IPS-NIHi7 (cell line): ENCODE measurements around the gene ST3GAL4.
"Not testable (repeated sequence)": the region's sequence is repeated elsewhere in the genome, so short reads cannot be mapped to it uniquely, and the experiment has no call there.

Experiments
- DNase-seq: peaks from one replicate; pipeline ENCODE4 v3.0.0; 2012; ENCODE audit warnings: mixed read lengths; ENCODE audit errors: extremely low spot score

The ST3GAL4 gene

GRCh38 chr11:126362879-126363655, 7.6 kb downstream of the ST3GAL4 start:
- no peak for DNase-seq

GRCh38 chr11:126363706-126364248, 8.3 kb downstream of the ST3GAL4 start:
- DNase-seq: no peak

- DNase-seq: not testable (repeated sequence)
These were observed 9.2 kb downstream of the ST3GAL4 start for GRCh38 chr11:126364735-126365134.

- not testable (repeated sequence) for DNase-seq
These were observed 10.0 kb downstream of the ST3GAL4 start for GRCh38 chr11:126365508-126365907.

- no peak for DNase-seq
These were observed 10.8 kb downstream of the ST3GAL4 start for GRCh38 chr11:126366064-126366822.

- not testable (repeated sequence) for DNase-seq
These were observed 11.6 kb downstream of the ST3GAL4 start for GRCh38 chr11:126366823-126367654.

GRCh38 chr11:126367806-126368205, 12.3 kb downstream of the ST3GAL4 start:
- not testable (repeated sequence) for DNase-seq

GRCh38 chr11:126368336-126369119, 13.0 kb downstream of the ST3GAL4 start:
- not testable (repeated sequence) for DNase-seq

- DNase-seq: no peak
These were observed 14.5 kb downstream of the ST3GAL4 start for GRCh38 chr11:126370016-126370415.

- DNase-seq: no peak
These were observed 16.1 kb downstream of the ST3GAL4 start for GRCh38 chr11:126371595-126371994.

GRCh38 chr11:126373389-126374066, 18.0 kb downstream of the ST3GAL4 start:
- DNase-seq: not testable (repeated sequence)

- not testable (repeated sequence) for DNase-seq
These were observed 19.2 kb downstream of the ST3GAL4 start for GRCh38 chr11:126374562-126375300.

GRCh38 chr11:126375726-126376125, 20.2 kb downstream of the ST3GAL4 start:
- no peak for DNase-seq

- DNase-seq: no peak
These were observed 23.3 kb downstream of the ST3GAL4 start for GRCh38 chr11:126378763-126379162.

- DNase-seq: no peak
These were observed 25.4 kb downstream of the ST3GAL4 start for GRCh38 chr11:126380909-126381308.

- not testable (repeated sequence) for DNase-seq
These were observed 26.5 kb downstream of the ST3GAL4 start for GRCh38 chr11:126381960-126382359.

- DNase-seq: not testable (repeated sequence)
These were observed 27.2 kb downstream of the ST3GAL4 start for GRCh38 chr11:126382641-126383040.

GRCh38 chr11:126383339-126384335, 28.2 kb downstream of the ST3GAL4 start:
- no peak for DNase-seq
